A549 (cell line): ENCODE results near the gene TRAPPC10.

Experiments
- EHF ChIP-seq: fragments of 250-450 bp; sonication (Bioruptor Pico); IDR thresholded peaks from 2 replicates; pipeline ENCODE4 v1.5.0; 2020; ENCODE audit warnings: mild to moderate bottlenecking
- HOXB13 ChIP-seq: fragments of 250-450 bp; sonication (Bioruptor Pico); IDR thresholded peaks from 2 replicates; pipeline ENCODE4 v1.5.0; 2020; ENCODE audit warnings: low read depth, mild to moderate bottlenecking, moderate library complexity
- PHF8 ChIP-seq: fragments of 200-600 bp; sonication (generic); IDR thresholded peaks from 2 replicates; pipeline ENCODE4 v1.6.1; 2016; ENCODE audit warnings: low read depth, mild to moderate bottlenecking, antibody characterized with exemption, moderate library complexity, borderline replicate concordance
- RAD21 ChIP-seq, 2 experiments: fragments of >200 bp in 1 of 2; sonication (Bioruptor Twin) in 1 of 2; formaldehyde crosslinking in 1 of 2; IDR thresholded peaks in 1 of 2; conservative IDR thresholded peaks in 1 of 2; 2 replicates in 1 of 2; 3 replicates in 1 of 2; pipeline ENCODE4 v1.6.1; 2012 to 2018; ENCODE audit warnings: inconsistent platforms in 1 of 2
- ZNF302 ChIP-seq: fragments of 250-450 bp; sonication (Bioruptor Pico); IDR thresholded peaks from 2 replicates; pipeline ENCODE4 v1.9.0; 2021; ENCODE audit warnings: inconsistent platforms, mild to moderate bottlenecking, moderate library complexity
- TF ChIP-seq, protein P1 (sequence below): fragments of >200 bp; sonication (Bioruptor Twin); formaldehyde crosslinking; IDR thresholded peaks from 3 replicates; pipeline ENCODE4 v1.5.1; 2016
- TF ChIP-seq, protein P2 (sequence below): IDR thresholded peaks from 2 replicates; pipeline ENCODE4 v1.6.1; 2012

DNA sequence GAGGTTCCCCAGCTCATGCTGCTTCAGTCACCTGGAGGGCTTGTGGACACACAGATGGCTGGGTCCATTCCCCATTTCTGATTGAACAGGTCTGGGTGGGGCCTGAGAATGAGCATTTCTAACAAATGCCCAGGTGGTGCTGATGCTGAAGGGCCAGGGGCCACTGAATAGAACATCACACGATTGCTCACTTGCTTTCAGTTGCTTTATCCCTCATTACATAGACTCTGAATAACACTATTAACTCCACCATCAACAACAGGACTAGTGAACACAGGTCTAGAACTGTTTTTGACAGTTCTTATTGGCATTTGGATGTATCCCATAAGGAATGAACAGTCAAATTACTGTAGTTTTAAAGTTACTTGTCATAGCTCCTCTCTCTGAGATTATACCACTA, 12.1 kb downstream of the TRAPPC10 start:
- TF ChIP-seq, protein P1, sequence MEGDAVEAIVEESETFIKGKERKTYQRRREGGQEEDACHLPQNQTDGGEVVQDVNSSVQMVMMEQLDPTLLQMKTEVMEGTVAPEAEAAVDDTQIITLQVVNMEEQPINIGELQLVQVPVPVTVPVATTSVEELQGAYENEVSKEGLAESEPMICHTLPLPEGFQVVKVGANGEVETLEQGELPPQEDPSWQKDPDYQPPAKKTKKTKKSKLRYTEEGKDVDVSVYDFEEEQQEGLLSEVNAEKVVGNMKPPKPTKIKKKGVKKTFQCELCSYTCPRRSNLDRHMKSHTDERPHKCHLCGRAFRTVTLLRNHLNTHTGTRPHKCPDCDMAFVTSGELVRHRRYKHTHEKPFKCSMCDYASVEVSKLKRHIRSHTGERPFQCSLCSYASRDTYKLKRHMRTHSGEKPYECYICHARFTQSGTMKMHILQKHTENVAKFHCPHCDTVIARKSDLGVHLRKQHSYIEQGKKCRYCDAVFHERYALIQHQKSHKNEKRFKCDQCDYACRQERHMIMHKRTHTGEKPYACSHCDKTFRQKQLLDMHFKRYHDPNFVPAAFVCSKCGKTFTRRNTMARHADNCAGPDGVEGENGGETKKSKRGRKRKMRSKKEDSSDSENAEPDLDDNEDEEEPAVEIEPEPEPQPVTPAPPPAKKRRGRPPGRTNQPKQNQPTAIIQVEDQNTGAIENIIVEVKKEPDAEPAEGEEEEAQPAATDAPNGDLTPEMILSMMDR, result no peak
- TF ChIP-seq EHF, result no peak
- TF ChIP-seq ZNF302 (CRISPR knock-in tag), result no peak
- TF ChIP-seq, protein P2, sequence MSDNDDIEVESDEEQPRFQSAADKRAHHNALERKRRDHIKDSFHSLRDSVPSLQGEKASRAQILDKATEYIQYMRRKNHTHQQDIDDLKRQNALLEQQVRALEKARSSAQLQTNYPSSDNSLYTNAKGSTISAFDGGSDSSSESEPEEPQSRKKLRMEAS, result no peak
- no peak for TF ChIP-seq PHF8
- no peak for TF ChIP-seq RAD21 (conservative IDR thresholded peaks at IDR 0.05 in 1 of 2, IDR thresholded peaks at IDR 0.05 in 1 of 2)
- TF ChIP-seq HOXB13, result no peak
